ENCODE data around the gene MGP. TPM values are rescaled to one million over a fixed set of nuclear protein-coding genes. Genes with fewer than 3 reads are reported as not detected.

Gene MGP
- polyA plus RNA-seq, 1 of the 3 experiments (the other 2 are of a cell fraction) = 76.2 TPM

GRCh38 chr12:14903386-14904098 is 17.9 kb upstream of the MGP start:
- H3K36me3 ChIP-seq (replicated peaks in 1 of 2; ENCODE audit: control insufficient read depth in 1 of 2, insufficient read depth in 2 of 2, low read length in 1 of 2) = no peaks in the 10 kb centered on the region
- 95% methylated on average over 5 of the region's 5 CpGs for WGBS (ENCODE audit: low lambda C conversion rate)
- POLR2A ChIA-PET = no interaction called here

More at GRCh38 chr12:14903386-14904098, 17.9 kb upstream of the MGP start:
- TF ChIP-seq SIN3A (IDR thresholded peaks at IDR 0.05; ENCODE audit: borderline replicate concordance, low read depth, low read length) (no peak), PBX3 (IDR thresholded peaks at IDR 0.05) (no peak), TCF12 (IDR thresholded peaks at IDR 0.05) (no peak), JUND (IDR thresholded peaks at IDR 0.05) (no peak), FOXJ3 (CRISPR knock-in tag; IDR thresholded peaks at IDR 0.05) (no peak), FOXM1 (IDR thresholded peaks at IDR 0.05; ENCODE audit: low read depth) (no peak), CHD2 (IDR thresholded peaks at IDR 0.05; ENCODE audit: low read length, partially characterized antibody) (no peak), RCOR1 (IDR thresholded peaks at IDR 0.05; ENCODE audit: low read length) (no peak), YY1 (IDR thresholded peaks at IDR 0.05; ENCODE audit: low read depth) (no peak), GABPA (IDR thresholded peaks at IDR 0.05; ENCODE audit: low read depth) (no peak), NRF1 (IDR thresholded peaks at IDR 0.05; ENCODE audit: low read depth, low read length) (no peak), TAF1 (IDR thresholded peaks at IDR 0.05; ENCODE audit: borderline replicate concordance, low read depth, low read length) (no peak), ELF1 (IDR thresholded peaks at IDR 0.05) (no peak), IRF3 (IDR thresholded peaks at IDR 0.05; ENCODE audit: low read depth, low read length) (no peak), CTCF (IDR thresholded peaks at IDR 0.05) (no peak), RFX5 (IDR thresholded peaks at IDR 0.05; ENCODE audit: low read length) (no peak), GATA2 (CRISPR knock-in tag; IDR thresholded peaks at IDR 0.05) (no peak), MEF2A (IDR thresholded peaks at IDR 0.05; ENCODE audit: borderline replicate concordance, low read depth) (no peak), USF2 (IDR thresholded peaks at IDR 0.05; ENCODE audit: borderline replicate concordance, low read depth, low read length) (no peak), FOSL2 (IDR thresholded peaks at IDR 0.05; ENCODE audit: borderline replicate concordance, low read depth) (no peak)
- H4K20me1 ChIP-seq (ENCODE audit: insufficient read depth) = no peaks in the 10 kb centered on the region
- no peaks in the 10 kb centered on the region for H3F3A ChIP-seq (replicated peaks; ENCODE audit: insufficient read depth)
- no peak overlapping the region for H2AFZ ChIP-seq (ENCODE audit: low read depth)
- no peaks in the 10 kb centered on the region for H3K27me3 ChIP-seq (ENCODE audit: insufficient read depth)
- no peaks in the 10 kb centered on the region for H3K9me2 ChIP-seq
- H3K4me3 ChIP-seq (ENCODE audit: low read depth in 2 of 2, low read length in 1 of 2) = no peak overlapping the region
- no peak for DNase-seq
- no peak overlapping the region for H3K9ac ChIP-seq
- no peaks in the 10 kb centered on the region for H3K9me3 ChIP-seq
- no peaks in the 10 kb centered on the region; a peak in 1 of 4 replicates for H3K4me1 ChIP-seq (ENCODE audit: control insufficient read depth in 1 of 2, insufficient read depth in 2 of 2, low read depth in 1 of 2, low read length in 1 of 2)
- H3K79me2 ChIP-seq (ENCODE audit: insufficient read depth) = no peaks in the 10 kb centered on the region
- CTCF ChIA-PET = interaction anchor here (1.7 kb wide), 1 partner anchor 10 kb away, joined by 5 read pairs; no protein-coding TSS in a partner anchor
- H3K4me2 ChIP-seq = no peak overlapping the region
- no peak overlapping the region; a peak in 1 of 4 replicates for H3K27ac ChIP-seq (ENCODE audit: low read depth in 2 of 2, low read length in 1 of 2)

All from SK-N-SH (cell line).